ENCODE results near the gene APOBEC3C. TPM values are rescaled to one million over a fixed set of nuclear protein-coding genes. Genes with fewer than 3 reads are reported as not detected.
"Not testable (repeated sequence)": the region's sequence is repeated elsewhere in the genome, so short reads cannot be mapped to it uniquely, and the experiment has no call there.

Gene APOBEC3C
- total and polyA plus RNA-seq, 12 donors, result 10.6 to 88.2 (median 40.5) TPM

GRCh38 chr22:39030705-39031104 lies 16.6 kb downstream of the APOBEC3C start:
- WGBS, 4 donors, result 91 to 96% (median 95%) methylated on average over 14 of the region's 14 CpGs
- H3K27ac ChIP-seq, result no peak overlapping the region
- no peaks in the 10 kb centered on the region for H3K4me1 ChIP-seq (replicated peaks in 1 of 2)
- intact Hi-C loops (cut with DNase I), result no loop called here
- H3K4me3 ChIP-seq, result no peak overlapping the region
- no peaks in the 10 kb centered on the region for H3K9me3 ChIP-seq (replicated peaks in 1 of 3)
- no peak for DNase-seq
- no peaks in the 10 kb centered on the region for H3K36me3 ChIP-seq (replicated peaks in 1 of 2)
- TF ChIP-seq POLR2A (IDR thresholded peaks at IDR 0.05) (no peak), CTCF (IDR thresholded peaks at IDR 0.05) (no peak)
- no peaks in the 10 kb centered on the region for H3K27me3 ChIP-seq

- 74 to 87% (median 76%) methylated on average over 12 to 16 of the region's 18 CpGs for WGBS, 4 donors
- DNase-seq; H3K4me3 ChIP-seq; H3K4me1 ChIP-seq (replicated peaks in 1 of 2); H3K27me3 ChIP-seq; H3K9me3 ChIP-seq (replicated peaks in 1 of 3); H3K27ac ChIP-seq; H3K36me3 ChIP-seq (replicated peaks in 1 of 2); intact Hi-C loops (cut with DNase I): not testable (repeated sequence)
Observed at GRCh38 chr22:39031434-39032295, 17.6 kb downstream of the APOBEC3C start.

- WGBS, 4 donors, result 25 to 58% (median 40%) methylated on average over 2 of the region's 2 CpGs
Observed at GRCh38 chr22:39037071-39037470, 23.0 kb downstream of the APOBEC3C start.

GRCh38 chr22:39039306-39040126 lies 25.5 kb downstream of the APOBEC3C start:
- 92 to 97% (median 94%) methylated on average over 19 of the region's 19 CpGs for WGBS, 4 donors
- TF ChIP-seq CTCF (IDR thresholded peaks at IDR 0.05) (no peak), POLR2A (IDR thresholded peaks at IDR 0.05) (no peak)
- H3K27me3 ChIP-seq, result no peaks in the 10 kb centered on the region
- intact Hi-C loops (cut with DNase I), result no loop called here
- H3K27ac ChIP-seq, result peak overlapping the region in 2 of 5 donors; percentile 84 to 90
- H3K4me1 ChIP-seq (replicated peaks in 1 of 2), result peaks cover 7 to 11% of the 10 kb centered on the region in 2 donors
- H3K4me3 ChIP-seq, result no peak overlapping the region
- no peaks in the 10 kb centered on the region for H3K9me3 ChIP-seq (replicated peaks in 1 of 3)
- DNase-seq, result no peak
- H3K36me3 ChIP-seq (replicated peaks in 1 of 2), result no peaks in the 10 kb centered on the region

More at GRCh38 chr22:39037071-39037470, 23.0 kb downstream of the APOBEC3C start:
- intact Hi-C loops (cut with DNase I); H3K27ac ChIP-seq; H3K4me3 ChIP-seq; H3K36me3 ChIP-seq (replicated peaks in 1 of 2); H3K27me3 ChIP-seq; DNase-seq; H3K9me3 ChIP-seq (replicated peaks in 1 of 3): not testable (repeated sequence)
- peaks cover 6 to 10% of the 10 kb centered on the region in 2 donors for H3K4me1 ChIP-seq (replicated peaks in 1 of 2)

GRCh38 chr22:39040155-39040537 lies 26.1 kb downstream of the APOBEC3C start:
- H3K27me3 ChIP-seq; H3K9me3 ChIP-seq (replicated peaks in 1 of 3); H3K36me3 ChIP-seq (replicated peaks in 1 of 2); DNase-seq; intact Hi-C loops (cut with DNase I): not testable (repeated sequence)
- WGBS, 4 donors, result 26 to 51% (median 36%) methylated on average over 7 to 13 of the region's 14 CpGs
- Histone ChIP-seq H3K27ac (peak overlapping the region in 4 of 5 donors; percentile 84 to 96 (median 87)), H3K4me3 (peak overlapping the region in 1 of 4 donors; percentile 70), H3K4me1 (replicated peaks in 1 of 2) (peaks cover 7 to 11% of the 10 kb centered on the region in 2 donors)
